GM10248 (cell line): ENCODE results near the gene CHRD.

Experiments used
- CTCF ChIA-PET: fragments of 300-600 bp; sonication (Branson Sonifier 250); formaldehyde crosslinking; extraction: SDS; loops from one replicate; lab custom pipeline; 2021; ENCODE audit warnings: antibody characterized with exemption; lab: Yijun Ruan, JAX
- POLR2A ChIA-PET: fragments of 350-650 bp; sonication (Branson Sonifier 250); formaldehyde crosslinking; extraction: SDS; loops from one replicate; lab custom pipeline; 2020; ENCODE audit warnings: antibody characterized with exemption; lab: Yijun Ruan, JAX
- DNase-seq: peaks from one replicate; pipeline ENCODE4 v3.0.0; 2012; ENCODE audit errors: extremely low spot score
- CTCF ChIP-seq: IDR thresholded peaks from 2 replicates; pipeline ENCODE4 v1.5.1; 2012; ENCODE audit warnings: mild to moderate bottlenecking, low read depth; ENCODE audit errors: extremely low read depth, missing control alignments, control extremely low read depth

CHRD gene

GRCh38 chr3:184372911-184373310 lies 6.9 kb upstream of the CHRD start:
- CTCF ChIA-PET = interaction anchor here (1.0 to 6.8 kb wide), 11 partner anchors 10 to 477 kb away, joined by 3 to 90 read pairs (median 5); partner anchors contain the start of gene CHRD
- TF ChIP-seq CTCF = no peak
- POLR2A ChIA-PET = no interaction called here
- DNase-seq = no peak

- TF ChIP-seq CTCF = no peak
- no peak for DNase-seq
- POLR2A ChIA-PET = no interaction called here
- CTCF ChIA-PET = interaction anchor here (1.0 to 6.8 kb wide), 9 partner anchors 9 to 478 kb away, joined by 3 to 90 read pairs (median 5); partner anchors contain the start of gene CHRD
Measured at GRCh38 chr3:184373422-184373821, 6.4 kb upstream of the CHRD start.

GRCh38 chr3:184375747-184376461 lies 4.0 kb upstream of the CHRD start:
- ChIA-PET POLR2A (no interaction called here), CTCF (interaction anchor here (0.9 to 6.8 kb wide), 6 partner anchors 8 to 174 kb away, joined by 3 to 90 read pairs (median 3); partner anchors contain the start of genes CLCN2 and POLR2H)
- no peak for DNase-seq
- no peak for TF ChIP-seq CTCF

- CTCF ChIA-PET = interaction anchor here (1.3 to 1.7 kb wide), 2 partner anchors 150 to 163 kb away, joined by 3 read pairs; no protein-coding TSS in a partner anchor
- TF ChIP-seq CTCF = no peak
- no peak for DNase-seq
Measured at GRCh38 chr3:184377374-184377773, 2.5 kb upstream of the CHRD start.

GRCh38 chr3:184377882-184378445 lies 1.9 kb upstream of the CHRD start, which contains the start of gene THPO:
Gene THPO, minus strand, starts transcription at chr3:184378207. Its CDS starts 1,948 bp downstream, at chr3:184376259.
- TF ChIP-seq CTCF = no peak
- ChIA-PET CTCF (interaction anchor here (1.3 to 1.7 kb wide), 2 partner anchors 150 to 163 kb away, joined by 3 read pairs; no protein-coding TSS in a partner anchor), POLR2A (no interaction called here)
- no peak for DNase-seq

More at GRCh38 chr3:184377374-184377773, 2.5 kb upstream of the CHRD start:
- POLR2A ChIA-PET = no interaction called here

GRCh38 chr3:184378651-184379357 lies 1.1 kb upstream of the CHRD start:
- no peak for TF ChIP-seq CTCF
- no peak for DNase-seq
- ChIA-PET POLR2A (no interaction called here), CTCF (interaction anchor here (1.3 kb wide), 1 partner anchor 162 kb away, joined by 3 read pairs; no protein-coding TSS in a partner anchor)
